DOHH2 (cell line): ENCODE results near the gene TBC1D2.

Experiments used
- H3F3A ChIP-seq: fragments of 200-600 bp; sonication (generic), shearing (Covaris generic); 2 replicates; pipeline ENCODE4 v1.6.0; 2016; ENCODE audit warnings: antibody characterized with exemption, mild to moderate bottlenecking; ENCODE audit not compliant: control insufficient read depth, insufficient read depth
- H3K27ac ChIP-seq: fragments of 200-600 bp; sonication (generic); 2 replicates; pipeline ENCODE4 v1.5.1; 2014; ENCODE audit warnings: low read depth, mild to moderate bottlenecking, low read length, moderate library complexity
- H3K27me3 ChIP-seq: fragments of 200-600 bp; sonication (generic); 2 replicates; pipeline ENCODE4 v1.6.1; 2014; ENCODE audit warnings: mild to moderate bottlenecking, low read length, mixed read lengths; ENCODE audit not compliant: control insufficient read depth
- H3K36me3 ChIP-seq: fragments of 200-600 bp; sonication (generic); 2 replicates; pipeline ENCODE4 v1.6.1; 2014; ENCODE audit warnings: mild to moderate bottlenecking, low read length, moderate library complexity, mixed read lengths; ENCODE audit not compliant: control insufficient read depth
- H3K4me1 ChIP-seq: fragments of 200-600 bp; sonication (generic); 2 replicates; pipeline ENCODE4 v1.6.1; 2014; ENCODE audit warnings: mild to moderate bottlenecking, low read length, mixed read lengths; ENCODE audit not compliant: control insufficient read depth
- H3K4me2 ChIP-seq: fragments of 200-600 bp; sonication (generic); 2 replicates; pipeline ENCODE4 v1.6.0; 2014; ENCODE audit warnings: mild to moderate bottlenecking, low read length, moderate library complexity
- H3K4me3 ChIP-seq: fragments of 200-600 bp; sonication (generic); 2 replicates; pipeline ENCODE4 v1.5.1; 2014; ENCODE audit warnings: mild to moderate bottlenecking, low read length, mixed read lengths
- H3K79me2 ChIP-seq: fragments of 200-600 bp; sonication (generic); 2 replicates; pipeline ENCODE4 v1.6.1; 2014; ENCODE audit warnings: mild to moderate bottlenecking, low read length, mixed read lengths; ENCODE audit not compliant: control insufficient read depth
- H3K9me2 ChIP-seq: fragments of 200-600 bp; sonication (generic); replicated peaks from 2 replicates; pipeline ENCODE4 v1.6.1; 2014; ENCODE audit warnings: mild to moderate bottlenecking, low read length, mixed read lengths; ENCODE audit not compliant: control insufficient read depth
- H3K9me3 ChIP-seq: fragments of 200-600 bp; sonication (generic); 2 replicates; pipeline ENCODE4 v1.6.1; 2014; ENCODE audit warnings: antibody characterized with exemption, low read length, mixed read lengths; ENCODE audit not compliant: control insufficient read depth, insufficient read depth
- H4K20me1 ChIP-seq: fragments of 200-600 bp; sonication (generic); 2 replicates; pipeline ENCODE4 v1.6.0; 2014; ENCODE audit warnings: low read depth, mild to moderate bottlenecking, antibody characterized with exemption, low read length, moderate library complexity; ENCODE audit not compliant: control insufficient read depth, insufficient read depth
- CTCF ChIP-seq: fragments of 200-600 bp; sonication (generic); IDR thresholded peaks from one replicate; pipeline ENCODE4 v1.5.1; 2014; ENCODE audit warnings: antibody characterized with exemption, mild to moderate bottlenecking, low read depth, low read length; ENCODE audit not compliant: poor library complexity, severe bottlenecking
- EZH2phosphoT487 ChIP-seq: fragments of 200-600 bp; sonication (generic); IDR thresholded peaks from 2 replicates; pipeline ENCODE4 v1.6.1; 2017; ENCODE audit warnings: borderline replicate concordance, mild to moderate bottlenecking, antibody characterized with exemption, low read length, moderate library complexity, mixed read lengths

TBC1D2 gene

DNA sequence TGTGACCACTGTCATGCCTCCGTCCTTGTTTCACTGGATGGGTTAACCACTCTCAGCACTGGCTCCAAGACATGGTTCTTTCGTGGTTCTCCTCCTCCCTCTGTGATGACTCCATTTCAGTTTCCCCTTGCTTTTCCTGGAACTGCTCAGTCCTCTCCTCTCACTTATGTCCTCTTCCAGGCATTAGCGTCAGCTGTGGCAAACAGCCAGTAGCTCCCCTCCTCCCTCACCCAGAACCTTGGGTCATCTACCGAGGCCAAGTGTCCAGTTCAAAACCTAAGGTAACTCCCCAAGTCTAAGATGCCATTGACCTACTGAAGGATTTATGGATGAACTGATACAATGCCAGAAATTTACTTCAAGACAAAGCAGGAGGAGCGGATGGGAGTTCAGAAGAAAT, 53.2 kb downstream of the TBC1D2 start:
- Histone ChIP-seq H3K4me2 (no peak overlapping the region), H3F3A (peaks cover 4% of the 10 kb centered on the region; the same call in 1 of the 2 replicates), H3K27ac (no peak overlapping the region), H3K79me2 (no peaks in the 10 kb centered on the region), H3K4me1 (peaks cover 20% of the 10 kb centered on the region), H3K9me2 (no peaks in the 10 kb centered on the region), H3K36me3 (no peaks in the 10 kb centered on the region), H3K27me3 (peaks cover 5% of the 10 kb centered on the region), H4K20me1 (no peaks in the 10 kb centered on the region), H3K4me3 (no peak overlapping the region), H3K9me3 (no peaks in the 10 kb centered on the region)
- TF ChIP-seq CTCF (no peak), EZH2phosphoT487 (no peak)

- Histone ChIP-seq H3K4me3 (no peak overlapping the region), H3K36me3 (no peaks in the 10 kb centered on the region), H3K9me3 (no peaks in the 10 kb centered on the region), H3K27ac (no peak overlapping the region), H4K20me1 (no peaks in the 10 kb centered on the region), H3K79me2 (no peaks in the 10 kb centered on the region), H3K9me2 (no peaks in the 10 kb centered on the region), H3K4me2 (no peak overlapping the region), H3K4me1 (peaks cover 20% of the 10 kb centered on the region), H3F3A (peaks cover under 1% of the 10 kb centered on the region; the same call in 1 of the 2 replicates), H3K27me3 (peaks cover 5% of the 10 kb centered on the region)
- TF ChIP-seq CTCF (no peak), EZH2phosphoT487 (no peak)
Observed at GRCh38 chr9:98201749-98202148, 53.7 kb downstream of the TBC1D2 start.

DNA sequence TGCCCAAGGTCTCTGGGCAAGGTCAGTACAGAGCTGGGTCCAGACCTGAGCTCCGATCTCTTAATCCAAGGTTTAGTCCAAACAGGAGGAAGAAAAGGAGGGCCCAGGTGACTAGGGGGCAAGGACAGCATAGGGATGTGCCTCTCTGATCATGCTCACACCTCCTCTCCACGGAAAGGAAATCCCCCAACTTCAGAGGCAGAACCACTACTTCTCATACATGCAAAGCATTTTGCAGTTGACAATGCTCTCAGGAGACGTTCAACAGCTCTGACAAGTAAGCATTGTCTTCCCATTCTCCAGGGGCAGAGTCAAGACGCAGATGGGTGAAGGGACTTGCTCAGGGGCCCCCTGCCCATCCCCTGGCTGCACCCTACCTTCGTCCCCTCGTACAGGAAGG, 54.3 kb downstream of the TBC1D2 start:
- Histone ChIP-seq H3F3A (no peaks in the 10 kb centered on the region), H3K36me3 (no peaks in the 10 kb centered on the region), H3K4me1 (peaks cover 15% of the 10 kb centered on the region), H3K27me3 (peaks cover 5% of the 10 kb centered on the region), H3K4me3 (no peak overlapping the region), H3K79me2 (no peaks in the 10 kb centered on the region), H3K9me3 (no peaks in the 10 kb centered on the region), H3K9me2 (no peaks in the 10 kb centered on the region), H4K20me1 (no peaks in the 10 kb centered on the region), H3K27ac (no peak overlapping the region), H3K4me2 (peak overlapping the region; percentile 7; the same call in 1 of the 2 replicates)
- TF ChIP-seq EZH2phosphoT487: no peak
- no peak for TF ChIP-seq CTCF
